HEK293 (cell line): ENCODE measurements around the gene NUMA1.

Source experiments
- CTCF ChIA-PET: fragments of 350-600 bp; formaldehyde crosslinking; extraction: SDS; loops from one replicate; lab custom pipeline; 2021; ENCODE audit warnings: antibody characterized with exemption; lab: Yijun Ruan, JAX
- POLR2A ChIA-PET: fragments of 300-600 bp; formaldehyde crosslinking; extraction: SDS; loops from one replicate; lab custom pipeline; 2020; ENCODE audit warnings: antibody characterized with exemption, inconsistent platforms; lab: Yijun Ruan, JAX
- H3K27ac ChIP-seq: fragments of 200-500 bp; sonication (Bioruptor generic); 2 replicates; pipeline ENCODE4 v1.5.1; 2014; ENCODE audit warnings: low read depth, low read length, control low read depth, inconsistent platforms; ENCODE audit errors: extremely low read depth
- H3K36me3 ChIP-seq, 2 experiments: fragments of 200-500 bp in 1 of 2; sonication (Bioruptor generic) in 1 of 2; 1 replicate in 1 of 2; 2 replicates in 1 of 2; pipeline ENCODE4 v1.5.1; 2014 to 2017; ENCODE audit warnings: inconsistent platforms in 2 of 2, low read length in 2 of 2; ENCODE audit not compliant: control insufficient read depth in 2 of 2, insufficient read depth in 1 of 2
- H3K4me1 ChIP-seq: fragments of 200-500 bp; sonication (Bioruptor generic); 2 replicates; pipeline ENCODE4 v1.5.1; 2014; ENCODE audit warnings: mild to moderate bottlenecking, low read length, inconsistent platforms; ENCODE audit not compliant: control insufficient read depth, insufficient read depth
- H3K4me3 ChIP-seq: 2 replicates; pipeline ENCODE4 v1.5.1; 2011; ENCODE audit warnings: low read depth, mild to moderate bottlenecking, control low read depth, low read length, moderate library complexity
- H3K9me3 ChIP-seq: fragments of 200-500 bp; sonication (Bioruptor generic); 2 replicates; pipeline ENCODE4 v1.5.1; 2014; ENCODE audit warnings: low read depth, low read length, inconsistent platforms; ENCODE audit not compliant: control insufficient read depth, insufficient read depth
- BCL11A ChIP-seq: fragments of 450-650 bp; formaldehyde crosslinking; IDR thresholded peaks from 2 replicates; pipeline ENCODE4 v1.5.1; 2016; ENCODE audit warnings: low read depth, missing biosample characterization, missing genetic modification characterization
- EGR2 ChIP-seq: fragments of 450-650 bp; formaldehyde crosslinking; IDR thresholded peaks from 2 replicates; pipeline ENCODE4 v1.5.1; 2016; ENCODE audit warnings: low read depth, missing biosample characterization, missing genetic modification characterization
- HOXC10 ChIP-seq: sonication (generic); formaldehyde crosslinking; IDR thresholded peaks from 2 replicates; pipeline ENCODE4 v1.8.1; 2023; ENCODE audit warnings: mild to moderate bottlenecking, missing genetic modification reagents
- SCRT2 ChIP-seq: fragments of 450-650 bp; formaldehyde crosslinking; IDR thresholded peaks from 2 replicates; pipeline ENCODE4 v1.5.1; 2016; ENCODE audit warnings: missing biosample characterization, missing genetic modification characterization
- ZFP37 ChIP-seq: fragments of 450-650 bp; formaldehyde crosslinking; IDR thresholded peaks from 2 replicates; pipeline ENCODE4 v1.5.1; 2016; ENCODE audit warnings: missing biosample characterization, missing genetic modification characterization
- ZNF174 ChIP-seq: fragments of 450-650 bp; formaldehyde crosslinking; IDR thresholded peaks from 2 replicates; pipeline ENCODE4 v1.5.0; 2017; ENCODE audit warnings: missing biosample characterization, mild to moderate bottlenecking, missing genetic modification characterization
- ZNF184 ChIP-seq: fragments of 450-650 bp; IDR thresholded peaks from 2 replicates; pipeline ENCODE4 v1.5.1; 2018; ENCODE audit warnings: missing biosample characterization, mild to moderate bottlenecking, missing genetic modification characterization
- ZNF214 ChIP-seq: fragments of 450-650 bp; formaldehyde crosslinking; IDR thresholded peaks from 2 replicates; pipeline ENCODE4 v1.5.1; 2017; ENCODE audit warnings: missing biosample characterization, mild to moderate bottlenecking, missing genetic modification characterization, borderline replicate concordance
- ZNF23 ChIP-seq: fragments of 450-650 bp; formaldehyde crosslinking; IDR thresholded peaks from 2 replicates; pipeline ENCODE4 v1.5.1; 2016; ENCODE audit warnings: missing biosample characterization, missing genetic modification characterization, borderline replicate concordance
- ZNF26 ChIP-seq: fragments of 450-650 bp; formaldehyde crosslinking; IDR thresholded peaks from 2 replicates; pipeline ENCODE4 v1.5.1; 2016; ENCODE audit warnings: missing biosample characterization, missing genetic modification characterization
- ZNF362 ChIP-seq: fragments of 450-650 bp; formaldehyde crosslinking; IDR thresholded peaks from 2 replicates; pipeline ENCODE4 v1.5.1; 2016; ENCODE audit warnings: missing biosample characterization, missing genetic modification characterization
- ZNF626 ChIP-seq: fragments of 450-650 bp; sonication (Bioruptor Pico); formaldehyde crosslinking; IDR thresholded peaks from 2 replicates; pipeline ENCODE4 v1.5.1; 2018; ENCODE audit warnings: missing biosample characterization, missing genetic modification characterization, inconsistent platforms
- ZNF670 ChIP-seq: fragments of 450-650 bp; formaldehyde crosslinking; IDR thresholded peaks from 2 replicates; pipeline ENCODE4 v1.5.1; 2016; ENCODE audit warnings: missing biosample characterization, missing genetic modification characterization, low read depth
- ZNF76 ChIP-seq: fragments of 450-650 bp; formaldehyde crosslinking; IDR thresholded peaks from 2 replicates; pipeline ENCODE4; 2016; ENCODE audit warnings: low read depth, missing biosample characterization, missing genetic modification characterization, borderline replicate concordance
- TF ChIP-seq, protein P1 (sequence below): fragments of 450-650 bp; formaldehyde crosslinking; conservative IDR thresholded peaks from 2 replicates; pipeline ENCODE4 v1.5.1; 2016; ENCODE audit warnings: low read depth, missing biosample characterization, missing genetic modification characterization
- TF ChIP-seq, protein P2 (sequence below): fragments of 450-650 bp; IDR thresholded peaks from 2 replicates; pipeline ENCODE4 v1.5.1; 2018; ENCODE audit warnings: missing biosample characterization, mild to moderate bottlenecking, missing genetic modification characterization

NUMA1 gene

DNA sequence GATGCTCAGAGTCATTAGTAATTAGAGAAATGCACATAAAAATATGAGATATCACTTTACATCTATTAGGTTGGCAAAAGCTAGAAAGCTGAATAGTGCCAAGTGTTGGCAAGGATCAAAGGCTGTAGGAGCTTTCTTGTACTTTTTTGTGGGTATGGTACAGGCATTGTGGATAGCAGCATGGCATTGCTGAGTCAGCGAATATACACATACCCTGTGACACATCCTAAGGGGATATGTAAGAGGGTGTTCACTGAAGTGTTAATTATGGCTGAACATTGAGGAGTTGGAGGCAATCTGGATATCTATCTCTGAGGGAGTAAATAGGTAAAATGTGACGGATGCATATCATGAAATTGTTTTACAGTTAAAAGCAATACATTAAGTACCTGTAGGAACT lies 108.7 kb downstream of the NUMA1 start:
- peaks cover 3 to 32% of the 10 kb centered on the region in 2 experiments; a peak in 2 of 3 replicates for H3K36me3 ChIP-seq
- POLR2A ChIA-PET = no interaction called here
- no peaks in the 10 kb centered on the region for H3K4me1 ChIP-seq
- H3K27ac ChIP-seq = no peak overlapping the region
- CTCF ChIA-PET = interaction anchor here (0.6 to 0.8 kb wide), 3 partner anchors 115 to 370 kb away, joined by 3 read pairs; no protein-coding TSS in a partner anchor
- no peaks in the 10 kb centered on the region for H3K9me3 ChIP-seq
- no peak overlapping the region for H3K4me3 ChIP-seq
- TF ChIP-seq EGR2 (tag by site-specific recombination) = no peak
- TF ChIP-seq ZNF184 = 0 out of 2 replicates have a peak, but pooled peaks have one; percentile 56

- H3K9me3 ChIP-seq = no peaks in the 10 kb centered on the region
- CTCF ChIA-PET = interaction anchor here (1.0 to 5.4 kb wide), 3 partner anchors 13 to 470 kb away, joined by 3 to 39 read pairs (median 5); partner anchors contain the start of gene CLPB
- H3K4me3 ChIP-seq = no peak overlapping the region
- TF ChIP-seq ZNF174 (tag by site-specific recombination) = no peak
- no peak for TF ChIP-seq ZNF670
- TF ChIP-seq ZNF23 (tag by site-specific recombination) = no peak
- TF ChIP-seq HOXC10 (CRISPR knock-in tag) = no peak
- no peak for TF ChIP-seq ZNF214 (tag by site-specific recombination)
- no peak for TF ChIP-seq ZNF76 (tag by site-specific recombination)
- TF ChIP-seq ZNF362 (tag by site-specific recombination) = no peak
- TF ChIP-seq ZFP37 (tag by site-specific recombination) = no peak
- TF ChIP-seq, protein P1, sequence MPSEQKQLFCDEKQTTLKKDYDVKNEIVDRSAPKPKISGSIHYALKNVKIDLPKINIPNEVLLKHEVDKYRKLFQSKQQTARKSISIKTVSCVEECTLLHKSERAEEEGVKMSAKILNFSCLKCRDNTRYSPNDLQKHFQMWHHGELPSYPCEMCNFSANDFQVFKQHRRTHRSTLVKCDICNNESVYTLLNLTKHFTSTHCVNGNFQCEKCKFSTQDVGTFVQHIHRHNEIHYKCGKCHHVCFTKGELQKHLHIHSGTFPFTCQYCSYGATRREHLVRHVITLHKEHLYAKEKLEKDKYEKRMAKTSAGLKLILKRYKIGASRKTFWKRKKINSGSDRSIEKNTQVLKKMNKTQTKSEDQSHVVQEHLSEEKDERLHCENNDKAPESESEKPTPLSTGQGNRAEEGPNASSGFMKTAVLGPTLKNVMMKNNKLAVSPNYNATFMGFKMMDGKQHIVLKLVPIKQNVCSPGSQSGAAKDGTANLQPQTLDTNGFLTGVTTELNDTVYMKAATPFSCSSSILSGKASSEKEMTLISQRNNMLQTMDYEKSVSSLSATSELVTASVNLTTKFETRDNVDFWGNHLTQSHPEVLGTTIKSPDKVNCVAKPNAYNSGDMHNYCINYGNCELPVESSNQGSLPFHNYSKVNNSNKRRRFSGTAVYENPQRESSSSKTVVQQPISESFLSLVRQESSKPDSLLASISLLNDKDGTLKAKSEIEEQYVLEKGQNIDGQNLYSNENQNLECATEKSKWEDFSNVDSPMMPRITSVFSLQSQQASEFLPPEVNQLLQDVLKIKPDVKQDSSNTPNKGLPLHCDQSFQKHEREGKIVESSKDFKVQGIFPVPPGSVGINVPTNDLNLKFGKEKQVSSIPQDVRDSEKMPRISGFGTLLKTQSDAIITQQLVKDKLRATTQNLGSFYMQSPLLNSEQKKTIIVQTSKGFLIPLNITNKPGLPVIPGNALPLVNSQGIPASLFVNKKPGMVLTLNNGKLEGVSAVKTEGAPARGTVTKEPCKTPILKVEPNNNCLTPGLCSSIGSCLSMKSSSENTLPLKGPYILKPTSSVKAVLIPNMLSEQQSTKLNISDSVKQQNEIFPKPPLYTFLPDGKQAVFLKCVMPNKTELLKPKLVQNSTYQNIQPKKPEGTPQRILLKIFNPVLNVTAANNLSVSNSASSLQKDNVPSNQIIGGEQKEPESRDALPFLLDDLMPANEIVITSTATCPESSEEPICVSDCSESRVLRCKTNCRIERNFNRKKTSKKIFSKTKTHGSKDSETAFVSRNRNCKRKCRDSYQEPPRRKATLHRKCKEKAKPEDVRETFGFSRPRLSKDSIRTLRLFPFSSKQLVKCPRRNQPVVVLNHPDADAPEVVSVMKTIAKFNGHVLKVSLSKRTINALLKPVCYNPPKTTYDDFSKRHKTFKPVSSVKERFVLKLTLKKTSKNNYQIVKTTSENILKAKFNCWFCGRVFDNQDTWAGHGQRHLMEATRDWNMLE (tag by site-specific recombination) = no peak
- TF ChIP-seq BCL11A = no peak
- TF ChIP-seq ZNF626 (tag by site-specific recombination) = no peak
- TF ChIP-seq ZNF26 (tag by site-specific recombination) = no peak
- TF ChIP-seq SCRT2 (tag by site-specific recombination) = no peak
- TF ChIP-seq, protein P2, sequence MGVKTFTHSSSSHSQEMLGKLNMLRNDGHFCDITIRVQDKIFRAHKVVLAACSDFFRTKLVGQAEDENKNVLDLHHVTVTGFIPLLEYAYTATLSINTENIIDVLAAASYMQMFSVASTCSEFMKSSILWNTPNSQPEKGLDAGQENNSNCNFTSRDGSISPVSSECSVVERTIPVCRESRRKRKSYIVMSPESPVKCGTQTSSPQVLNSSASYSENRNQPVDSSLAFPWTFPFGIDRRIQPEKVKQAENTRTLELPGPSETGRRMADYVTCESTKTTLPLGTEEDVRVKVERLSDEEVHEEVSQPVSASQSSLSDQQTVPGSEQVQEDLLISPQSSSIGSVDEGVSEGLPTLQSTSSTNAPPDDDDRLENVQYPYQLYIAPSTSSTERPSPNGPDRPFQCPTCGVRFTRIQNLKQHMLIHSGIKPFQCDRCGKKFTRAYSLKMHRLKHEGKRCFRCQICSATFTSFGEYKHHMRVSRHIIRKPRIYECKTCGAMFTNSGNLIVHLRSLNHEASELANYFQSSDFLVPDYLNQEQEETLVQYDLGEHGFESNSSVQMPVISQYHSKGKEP (tag by site-specific recombination) = no peak
- H3K27ac ChIP-seq = no peak overlapping the region
- H3K4me1 ChIP-seq = no peaks in the 10 kb centered on the region
- H3K36me3 ChIP-seq = peaks cover 9 to 33% of the 10 kb centered on the region in 2 experiments; a peak in 2 of 3 replicates
- POLR2A ChIA-PET = interaction anchor here (0.9 kb wide), 1 partner anchor 36 kb away, joined by 3 read pairs; the partner anchor contains the start of gene XNDC1N
These were observed 115.7 kb downstream of the NUMA1 start for GRCh38 chr11:71964641-71965040.
